ENCODE data around the gene BCL11A. TPM values are rescaled to one million over a fixed set of nuclear protein-coding genes. Genes with fewer than 3 reads are reported as not detected.

BCL11A gene
- total RNA-seq, 4 donors from 2014 or later, result 0.28 to 5.0 (median 1.1) TPM

DNA sequence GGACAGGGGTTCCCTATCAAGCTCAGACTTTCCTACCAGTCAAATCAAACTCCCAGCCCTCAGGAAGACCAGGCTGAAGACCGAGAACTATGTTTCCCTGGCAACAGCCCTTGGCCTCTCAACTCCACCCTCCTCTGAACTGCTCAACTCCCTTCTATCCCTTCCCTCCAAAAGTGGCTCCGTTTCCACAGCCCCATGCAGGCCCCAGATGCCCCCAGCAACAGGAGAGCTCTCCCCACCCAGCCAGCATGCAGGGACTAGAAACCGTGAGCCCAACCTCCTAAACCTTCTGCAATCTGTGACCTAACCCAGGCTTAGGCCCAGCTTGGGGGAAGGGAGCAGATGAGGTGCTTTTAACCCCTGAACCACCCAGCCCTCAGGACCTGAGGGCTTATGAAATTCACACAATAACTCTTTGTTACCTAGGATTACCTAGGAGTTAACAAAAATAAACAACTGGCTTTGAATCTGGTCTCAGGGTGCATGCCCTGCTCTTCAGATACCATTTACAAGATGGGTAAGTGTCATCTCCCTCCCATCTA, 87.2 kb downstream of the BCL11A start:
- TF ChIP-seq, protein P1, sequence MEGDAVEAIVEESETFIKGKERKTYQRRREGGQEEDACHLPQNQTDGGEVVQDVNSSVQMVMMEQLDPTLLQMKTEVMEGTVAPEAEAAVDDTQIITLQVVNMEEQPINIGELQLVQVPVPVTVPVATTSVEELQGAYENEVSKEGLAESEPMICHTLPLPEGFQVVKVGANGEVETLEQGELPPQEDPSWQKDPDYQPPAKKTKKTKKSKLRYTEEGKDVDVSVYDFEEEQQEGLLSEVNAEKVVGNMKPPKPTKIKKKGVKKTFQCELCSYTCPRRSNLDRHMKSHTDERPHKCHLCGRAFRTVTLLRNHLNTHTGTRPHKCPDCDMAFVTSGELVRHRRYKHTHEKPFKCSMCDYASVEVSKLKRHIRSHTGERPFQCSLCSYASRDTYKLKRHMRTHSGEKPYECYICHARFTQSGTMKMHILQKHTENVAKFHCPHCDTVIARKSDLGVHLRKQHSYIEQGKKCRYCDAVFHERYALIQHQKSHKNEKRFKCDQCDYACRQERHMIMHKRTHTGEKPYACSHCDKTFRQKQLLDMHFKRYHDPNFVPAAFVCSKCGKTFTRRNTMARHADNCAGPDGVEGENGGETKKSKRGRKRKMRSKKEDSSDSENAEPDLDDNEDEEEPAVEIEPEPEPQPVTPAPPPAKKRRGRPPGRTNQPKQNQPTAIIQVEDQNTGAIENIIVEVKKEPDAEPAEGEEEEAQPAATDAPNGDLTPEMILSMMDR (IDR thresholded peaks at IDR 0.05), result no peak
- ATAC-seq (ENCODE audit: low FRiP score) (no peak), DNase-seq (ENCODE audit: low spot score) (no peak)

DNA sequence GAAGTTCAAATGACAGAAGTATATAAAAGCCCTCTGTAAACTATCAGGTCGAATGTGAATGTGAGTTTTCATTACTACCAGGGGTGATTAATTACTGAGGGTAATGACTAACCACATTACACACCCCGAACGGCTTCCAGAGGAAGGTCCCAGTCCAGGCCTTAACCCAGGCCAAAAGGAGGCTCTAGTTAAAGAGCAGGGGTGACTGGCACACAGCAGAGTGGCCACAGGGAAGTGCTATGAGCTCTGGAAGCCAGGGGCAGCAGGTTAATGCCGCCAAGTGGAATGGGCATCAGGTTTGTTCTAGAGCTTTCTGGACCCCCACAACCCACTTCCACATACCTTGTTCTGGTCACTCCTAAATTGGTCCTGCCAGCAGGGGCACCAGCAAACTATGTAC, 87.7 kb downstream of the BCL11A start:
- no peak for ATAC-seq (ENCODE audit: low FRiP score)
- TF ChIP-seq, protein P1 (IDR thresholded peaks at IDR 0.05), result no peak

DNA sequence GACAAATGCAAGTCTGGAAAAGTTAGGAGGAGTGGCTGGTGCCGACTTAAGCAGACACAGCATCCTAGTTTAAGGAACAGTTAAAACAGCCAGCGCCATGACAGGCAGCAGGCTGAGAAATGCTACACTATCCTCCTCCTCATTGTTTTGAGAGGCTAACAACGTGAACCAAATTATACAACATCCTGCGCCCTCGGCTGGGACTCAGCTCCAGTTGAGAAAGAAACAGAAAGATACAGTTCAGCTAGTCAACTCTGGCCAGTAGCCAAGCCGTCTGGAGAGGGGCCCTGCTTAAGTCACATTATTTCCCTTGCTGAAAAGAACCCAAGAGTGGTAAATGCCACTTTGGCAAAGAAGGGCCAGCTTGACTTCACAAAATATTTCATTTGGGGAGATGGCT, 90.2 kb downstream of the BCL11A start:
- DNase-seq (ENCODE audit: low spot score) (no peak), ATAC-seq (ENCODE audit: low FRiP score) (no peak)
- TF ChIP-seq, protein P1 (IDR thresholded peaks at IDR 0.05), result no peak

More for the DNA sequence above, 87.7 kb downstream of the BCL11A start:
- no peak for DNase-seq (ENCODE audit: low spot score)

DNA sequence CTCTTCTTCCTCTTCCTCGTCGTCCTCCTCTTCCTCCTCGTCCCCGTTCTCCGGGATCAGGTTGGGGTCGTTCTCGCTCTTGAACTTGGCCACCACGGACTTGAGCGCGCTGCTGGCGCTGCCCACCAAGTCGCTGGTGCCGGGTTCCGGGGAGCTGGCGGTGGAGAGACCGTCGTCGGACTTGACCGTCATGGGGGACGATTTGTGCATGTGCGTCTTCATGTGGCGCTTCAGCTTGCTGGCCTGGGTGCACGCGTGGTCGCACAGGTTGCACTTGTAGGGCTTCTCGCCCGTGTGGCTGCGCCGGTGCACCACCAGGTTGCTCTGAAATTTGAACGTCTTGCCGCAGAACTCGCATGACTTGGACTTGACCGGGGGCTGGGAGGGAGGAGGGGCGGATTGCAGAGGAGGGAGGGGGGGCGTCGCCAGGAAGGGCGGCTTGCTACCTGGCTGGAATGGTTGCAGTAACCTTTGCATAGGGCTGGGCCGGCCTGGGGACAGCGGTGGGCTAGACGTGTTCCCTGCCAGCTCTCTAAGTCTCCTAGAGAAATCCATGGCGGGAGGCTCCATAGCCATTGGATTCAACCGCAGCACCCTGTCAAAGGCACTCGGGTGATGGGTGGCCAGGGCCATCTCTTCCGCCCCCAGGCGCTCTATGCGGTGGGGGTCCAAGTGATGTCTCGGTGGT, 91.9 kb downstream of the BCL11A start:
- no peak for DNase-seq (ENCODE audit: low spot score)
- TF ChIP-seq, protein P1 (IDR thresholded peaks at IDR 0.05), result no peak
- no peak for ATAC-seq (ENCODE audit: low FRiP score)

DNA sequence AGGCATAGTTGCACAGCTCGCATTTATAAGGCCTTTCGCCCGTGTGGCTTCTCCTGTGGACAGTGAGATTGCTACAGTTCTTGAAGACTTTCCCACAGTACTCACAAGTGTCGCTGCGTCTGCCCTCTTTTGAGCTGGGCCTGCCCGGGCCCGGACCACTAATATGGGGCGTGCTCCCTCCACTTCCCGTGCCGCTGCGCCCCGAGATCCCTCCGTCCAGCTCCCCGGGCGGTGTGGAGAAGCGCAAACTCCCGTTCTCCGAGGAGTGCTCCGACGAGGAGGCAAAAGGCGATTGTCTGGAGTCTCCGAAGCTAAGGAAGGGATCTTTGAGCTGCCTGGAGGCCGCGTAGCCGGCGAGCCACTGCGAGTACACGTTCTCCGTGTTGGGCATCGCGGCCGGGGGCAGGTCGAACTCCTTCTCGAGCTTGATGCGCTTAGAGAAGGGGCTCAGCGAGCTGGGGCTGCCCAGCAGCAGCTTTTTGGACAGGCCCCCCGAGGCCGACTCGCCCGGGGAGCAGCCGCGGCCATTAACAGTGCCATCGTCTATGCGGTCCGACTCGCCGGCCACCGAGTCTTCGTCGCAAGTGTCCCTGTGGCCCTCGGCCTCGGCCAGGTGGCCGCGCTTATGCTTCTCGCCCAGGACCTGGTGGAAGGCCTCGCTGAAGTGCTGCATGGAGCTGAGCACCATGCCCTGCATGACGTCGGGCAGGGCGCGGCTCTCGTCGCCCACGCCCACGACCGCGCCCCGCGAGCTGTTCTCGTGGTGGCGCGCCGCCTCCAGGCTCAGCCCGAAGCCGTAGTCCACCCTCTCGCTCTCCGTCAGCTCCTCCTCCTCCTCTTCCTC, 92.7 kb downstream of the BCL11A start:
- ATAC-seq (ENCODE audit: low FRiP score) (no peak), DNase-seq (ENCODE audit: low spot score) (no peak)
- TF ChIP-seq, protein P1 (IDR thresholded peaks at IDR 0.05), result no peak

DNA sequence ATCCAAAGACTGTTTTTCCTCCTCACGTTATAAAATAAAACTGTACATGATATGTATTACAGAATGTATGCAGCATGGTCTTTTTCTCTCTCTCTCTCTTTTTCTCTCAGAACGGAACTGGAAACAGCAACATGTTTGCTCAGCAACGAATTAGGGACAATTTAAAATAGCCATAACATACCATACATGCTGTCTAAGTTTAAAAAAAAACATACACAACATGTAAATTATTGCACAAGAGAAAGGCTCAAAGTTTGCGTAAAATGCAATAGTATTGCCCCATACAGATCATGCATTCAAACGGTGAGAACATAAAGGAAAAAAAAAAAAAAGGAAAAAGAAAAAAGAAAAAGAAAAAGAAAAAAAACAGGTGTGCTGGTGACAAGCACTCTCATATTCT, 93.6 kb downstream of the BCL11A start:
- DNase-seq (ENCODE audit: low spot score) (no peak), ATAC-seq (ENCODE audit: low FRiP score) (no peak)
- TF ChIP-seq, protein P1 (IDR thresholded peaks at IDR 0.05), result no peak
